DMS79 treated with DMSO at 0.1 percent for 48 hours (cell line): Measurements from ENCODE around the gene RAP1GAP.

Source experiments
- DNase-seq: peaks from one replicate; lab custom pipeline; 2025; lab: John Stamatoyannopoulos, UW

Gene RAP1GAP

DNA sequence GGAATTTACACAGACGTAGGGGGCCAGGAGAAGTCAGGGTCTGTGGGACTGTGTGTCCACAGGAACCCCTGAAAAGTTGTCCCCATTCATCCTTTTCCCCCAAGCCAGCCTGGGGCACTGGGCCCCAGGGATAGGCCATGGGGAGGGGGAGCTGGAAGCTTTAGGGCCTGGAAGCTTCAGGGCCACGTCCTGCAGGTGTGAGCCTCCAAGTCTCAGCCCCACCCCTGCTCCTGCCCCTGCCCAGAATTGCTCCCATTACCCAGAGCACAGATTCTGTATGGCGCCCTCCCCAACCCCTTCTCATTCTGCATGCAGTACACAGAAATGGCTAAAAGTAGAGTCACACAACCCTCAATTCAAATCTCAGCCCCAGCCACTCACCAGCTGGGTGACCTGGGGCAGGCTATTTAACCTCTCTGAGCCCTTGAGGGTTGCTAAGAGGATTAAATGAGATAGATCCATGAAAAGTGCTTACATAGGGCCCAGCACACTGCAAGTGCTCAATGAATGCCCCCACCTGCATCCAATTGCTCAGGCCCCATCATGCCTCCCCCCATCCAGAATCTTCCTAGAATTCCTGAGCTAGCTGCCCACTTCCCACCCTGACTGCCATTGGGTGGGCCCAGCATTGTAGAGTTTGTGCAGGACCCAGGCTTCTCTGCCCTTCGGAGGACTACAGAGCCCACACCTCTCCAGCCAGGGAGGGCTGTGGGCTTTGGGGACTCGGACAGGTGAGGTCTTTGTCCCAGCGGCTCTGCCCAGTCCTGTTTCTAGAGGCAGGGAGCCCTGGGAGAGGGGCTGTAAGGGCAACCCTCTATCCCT, 6.5 kb downstream of the RAP1GAP start:
- no peak for DNase-seq

DNA sequence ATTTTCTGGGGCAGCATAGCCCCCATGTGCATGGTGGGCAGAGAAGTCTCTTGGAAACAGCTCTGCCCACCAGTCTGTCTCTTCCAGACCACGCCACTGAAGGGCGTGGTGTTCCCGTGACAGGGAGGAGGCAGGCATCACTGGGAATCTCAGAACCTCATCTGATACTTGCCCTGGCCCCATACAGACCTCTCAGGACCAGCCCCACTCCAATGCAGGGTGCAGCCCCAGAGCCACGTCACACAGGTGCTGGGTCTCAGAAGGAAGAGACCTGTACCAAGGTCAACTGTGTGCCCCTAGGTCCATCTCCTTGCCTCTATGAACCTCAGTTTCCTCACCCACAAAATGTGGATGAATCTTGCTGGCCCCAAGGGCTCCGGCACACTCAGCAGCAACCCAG, 7.3 kb downstream of the RAP1GAP start:
- no peak for DNase-seq

DNA sequence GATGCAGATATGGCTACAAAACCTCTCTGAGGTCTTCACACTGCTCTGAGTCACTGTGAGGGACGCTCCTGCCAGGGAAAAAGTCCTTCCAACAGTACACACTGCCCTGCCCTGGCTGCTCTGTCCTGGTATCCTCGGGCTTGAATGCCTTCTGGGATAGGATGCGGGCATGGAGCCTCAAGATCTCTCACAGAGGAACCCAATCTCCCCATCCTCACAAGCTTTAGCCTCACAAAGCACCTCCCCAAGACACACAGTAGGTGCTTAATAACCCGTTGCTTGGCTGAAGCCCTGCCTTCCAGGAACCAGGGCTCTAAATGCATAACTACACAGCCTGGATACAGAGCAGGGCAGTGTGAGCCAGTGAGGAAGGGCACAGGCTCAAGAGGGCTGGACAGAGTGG, 9.2 kb downstream of the RAP1GAP start:
- DNase-seq = no peak

DNA sequence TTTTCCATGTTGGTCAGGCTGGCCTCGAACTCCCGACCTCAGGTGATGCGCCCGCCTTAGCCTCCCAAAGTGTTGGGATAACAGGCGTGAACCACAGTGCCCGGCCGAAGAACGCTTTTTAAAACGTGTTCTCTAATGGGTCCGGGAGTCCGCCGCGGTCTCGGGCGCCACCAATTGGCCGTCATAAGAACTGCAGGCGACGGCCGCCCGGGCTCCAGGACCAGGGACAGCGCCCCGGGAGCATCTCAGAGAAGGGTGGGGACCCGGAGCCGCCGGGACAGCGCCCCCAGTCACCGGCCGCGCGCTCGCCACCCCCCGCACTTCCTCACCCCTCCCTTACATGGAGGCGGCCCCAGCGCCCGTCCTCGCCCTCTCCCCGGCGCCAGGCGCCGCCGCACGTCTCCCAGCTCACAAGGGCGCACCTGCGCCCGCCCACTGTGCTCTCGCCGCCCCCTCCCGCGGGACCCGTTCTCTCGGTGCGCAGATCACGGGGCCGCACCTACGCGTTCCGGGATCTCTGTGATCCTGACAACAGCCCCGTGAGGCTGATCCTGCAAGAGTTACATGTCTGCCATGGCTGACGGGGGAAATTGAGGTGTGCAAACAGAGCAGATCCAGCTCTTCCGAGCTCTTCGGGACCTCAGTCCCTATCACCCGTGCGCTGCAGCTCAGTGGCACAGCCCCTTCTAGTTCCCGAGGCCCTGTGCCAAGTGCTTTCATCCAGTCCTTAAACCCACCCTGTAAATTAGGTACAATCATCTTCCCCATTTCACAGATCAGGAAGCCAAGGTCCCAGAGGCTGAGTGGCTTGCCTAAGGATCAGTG, 9.8 kb downstream of the RAP1GAP start:
- DNase-seq = peak; percentile 72

DNA sequence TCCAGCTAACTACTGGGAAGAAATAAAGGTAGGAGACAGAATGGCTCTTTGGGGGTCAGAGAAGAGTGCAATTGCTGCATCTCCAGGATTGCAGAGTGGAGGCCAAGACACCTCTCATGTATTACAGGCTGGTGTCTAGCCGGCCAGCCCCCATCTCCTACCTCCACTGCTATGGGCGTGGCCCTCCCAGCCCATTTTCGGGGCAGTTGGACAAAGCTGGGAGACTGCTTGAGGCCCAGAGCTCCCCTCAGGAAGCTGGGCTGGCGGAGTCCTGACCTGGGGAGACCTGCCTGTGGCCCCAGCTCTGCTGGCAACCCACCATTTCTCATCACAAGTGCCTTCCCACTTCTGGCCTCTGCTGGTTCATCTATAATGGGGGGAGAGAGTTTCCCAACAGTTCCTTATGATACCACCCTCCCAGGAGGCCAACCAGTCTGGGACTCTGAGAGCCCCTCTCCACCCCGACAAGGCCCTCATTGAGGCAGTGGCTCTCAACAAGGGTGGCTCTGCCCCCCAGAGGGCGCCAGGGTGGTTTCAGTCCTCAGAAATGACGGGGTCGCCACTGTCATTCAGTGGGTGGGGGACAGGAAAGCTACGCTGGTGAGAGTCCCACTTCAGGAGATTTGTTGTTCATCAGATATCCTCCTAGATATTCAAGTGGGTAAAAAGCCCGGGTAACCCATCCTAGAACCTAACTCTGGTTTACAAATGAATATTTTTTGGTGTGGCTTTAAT, 11.5 kb downstream of the RAP1GAP start:
- no peak for DNase-seq

DNA sequence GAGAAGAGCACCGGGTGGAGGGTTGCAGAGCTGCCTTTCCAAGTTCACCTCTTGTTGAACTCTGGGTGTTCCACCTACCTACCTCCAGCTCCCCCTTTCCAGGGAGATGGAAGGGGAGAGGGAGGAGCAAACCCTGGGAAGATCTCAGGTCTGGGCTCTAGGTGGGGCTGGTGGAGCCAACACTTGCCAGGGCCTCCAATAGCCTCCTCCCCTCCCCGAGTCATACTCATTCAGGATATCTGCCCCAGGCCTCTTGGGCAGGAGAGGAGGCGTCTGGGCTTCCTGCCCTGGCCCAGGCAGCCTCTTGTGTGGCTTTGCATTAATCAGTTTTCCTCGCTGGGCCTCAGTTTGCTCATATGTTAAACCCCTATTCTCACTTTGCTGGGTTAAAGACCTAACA, 13.4 kb downstream of the RAP1GAP start:
- DNase-seq = peak; percentile 15

DNA sequence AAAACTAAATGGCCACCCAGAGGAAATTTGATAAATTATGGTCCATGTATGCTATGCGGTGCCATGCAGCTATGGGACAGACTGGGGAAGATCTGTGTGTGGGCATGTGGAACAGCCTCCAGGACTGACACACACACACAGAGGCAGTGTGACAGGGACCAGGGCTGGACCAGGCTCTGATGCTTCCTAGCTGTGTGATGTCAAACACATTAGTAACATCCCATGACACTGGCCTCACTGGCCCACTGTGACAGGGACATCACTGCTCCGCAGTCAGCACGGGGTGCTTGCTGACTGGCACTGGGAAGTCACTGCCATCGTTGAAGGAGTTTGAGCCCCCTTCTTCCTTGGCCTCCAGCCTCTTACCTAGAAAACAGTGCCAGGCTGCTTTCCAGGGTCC, 13.9 kb downstream of the RAP1GAP start:
- no peak for DNase-seq

DNA sequence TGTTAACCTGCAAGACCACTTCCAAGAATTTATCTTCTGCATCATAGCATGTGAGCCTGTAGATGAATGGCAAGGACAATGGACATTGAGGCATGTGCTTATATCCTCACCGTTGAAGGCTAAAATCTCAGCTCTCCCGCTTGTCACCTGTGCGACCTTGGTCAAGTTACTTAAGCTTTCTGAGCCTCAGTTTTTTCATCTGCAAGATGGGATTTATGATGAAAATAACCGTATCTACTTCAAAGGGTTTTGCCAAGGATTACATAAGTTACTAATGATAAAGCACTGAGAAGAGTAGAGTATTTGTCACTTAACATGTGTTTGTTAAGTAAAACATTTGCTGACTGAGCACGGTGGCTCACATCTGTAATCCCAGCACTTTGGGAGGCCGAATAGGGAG, 14.9 kb downstream of the RAP1GAP start:
- no peak for DNase-seq

DNA sequence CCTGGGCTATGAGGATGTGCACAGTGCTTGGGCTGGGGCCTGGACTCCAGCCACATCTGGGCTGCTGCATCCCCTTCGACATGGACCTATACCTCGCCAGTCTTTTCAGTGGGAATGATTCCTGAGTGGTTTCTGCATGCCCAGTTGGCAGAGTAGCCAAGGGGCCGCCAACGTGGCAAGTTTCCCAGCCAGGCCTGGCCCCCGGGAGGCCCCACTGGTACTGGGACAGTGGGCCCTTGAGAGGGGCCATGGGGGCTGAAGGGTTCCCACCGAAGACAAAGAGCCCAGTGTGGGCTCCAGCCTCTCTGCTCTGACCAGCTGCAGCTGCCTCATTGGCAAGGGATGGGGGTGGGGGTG, 15.4 kb downstream of the RAP1GAP start:
- DNase-seq = no peak

DNA sequence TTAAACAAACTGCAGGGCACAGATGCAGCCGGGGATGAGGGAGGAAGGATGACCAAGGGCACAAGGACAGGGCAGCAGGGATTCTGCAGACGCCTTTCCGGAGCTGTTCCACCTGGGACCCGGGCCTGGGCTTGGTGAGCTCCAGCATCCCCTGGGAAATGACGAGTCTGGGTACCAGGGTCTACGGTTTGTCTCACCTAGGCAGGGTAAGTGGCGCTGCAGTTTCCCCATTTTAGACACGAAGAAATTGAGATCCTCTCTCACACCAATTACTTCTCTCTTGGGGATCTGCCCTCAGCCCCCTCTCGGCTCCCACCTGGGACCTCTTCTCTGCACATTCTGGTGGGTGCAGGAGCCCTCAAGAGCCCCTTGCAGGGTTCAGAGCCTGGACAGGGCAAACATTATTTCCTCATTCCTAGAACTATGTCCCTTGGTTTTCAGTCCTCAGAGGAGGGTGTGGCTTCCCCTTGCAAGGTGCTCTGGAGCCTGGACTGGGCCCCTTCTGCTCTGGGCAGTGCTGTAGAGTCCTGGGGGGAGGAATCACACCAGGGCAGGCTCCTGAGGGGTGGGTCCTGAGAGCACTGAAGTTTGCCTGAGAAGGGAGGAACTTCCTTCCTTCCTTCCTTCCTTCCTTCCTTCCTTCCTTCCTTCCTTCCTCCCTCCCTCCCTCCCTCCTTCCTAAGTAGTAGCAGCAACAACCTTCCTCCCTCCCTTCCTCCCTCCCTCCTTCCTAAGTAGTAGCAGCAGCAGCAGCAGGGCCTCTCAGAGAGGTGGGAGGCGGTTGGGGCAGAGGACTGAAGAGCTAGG, 16.0 kb downstream of the RAP1GAP start:
- no peak for DNase-seq

DNA sequence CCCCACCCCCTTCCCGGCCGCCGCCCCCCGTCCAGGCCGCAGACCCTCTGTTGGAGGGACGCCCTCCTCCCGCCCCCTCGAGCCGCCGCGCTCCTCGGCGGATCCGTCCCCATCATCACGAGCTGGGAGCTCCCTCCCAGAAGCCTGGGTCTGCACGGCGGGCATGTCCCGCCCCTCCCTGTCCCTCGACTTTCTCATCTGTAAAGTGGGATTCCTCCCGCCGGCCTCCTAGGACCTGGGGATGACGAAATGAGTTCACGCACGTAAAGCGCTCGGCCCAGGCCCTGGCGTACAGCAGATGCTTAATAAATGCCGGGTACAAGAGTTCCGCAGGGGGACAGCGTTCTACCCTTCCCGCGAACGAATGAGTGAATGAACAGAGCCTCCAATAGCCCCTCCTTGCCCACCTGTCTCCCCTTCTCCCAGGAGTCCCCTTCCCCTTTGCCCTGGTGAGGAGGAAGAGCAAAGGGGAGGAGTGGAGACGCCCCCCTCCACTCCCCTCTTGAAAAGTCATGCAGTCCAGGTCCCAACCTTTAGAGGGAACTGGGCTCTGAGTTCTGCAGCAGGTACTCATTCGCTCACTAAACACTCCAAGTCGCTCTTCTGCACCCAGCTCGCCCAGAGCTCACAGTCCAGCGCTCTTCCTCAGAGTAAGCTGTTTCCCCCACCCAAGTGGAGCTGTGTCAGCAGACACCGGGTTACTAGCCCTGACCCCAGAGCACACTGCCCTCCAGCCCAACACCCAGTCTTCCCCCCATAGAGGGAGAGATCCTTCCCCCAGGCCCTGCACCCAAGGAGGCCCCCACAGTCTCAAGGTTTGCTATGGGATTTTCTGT, 16.8 kb downstream of the RAP1GAP start:
- DNase-seq = no peak

DNA sequence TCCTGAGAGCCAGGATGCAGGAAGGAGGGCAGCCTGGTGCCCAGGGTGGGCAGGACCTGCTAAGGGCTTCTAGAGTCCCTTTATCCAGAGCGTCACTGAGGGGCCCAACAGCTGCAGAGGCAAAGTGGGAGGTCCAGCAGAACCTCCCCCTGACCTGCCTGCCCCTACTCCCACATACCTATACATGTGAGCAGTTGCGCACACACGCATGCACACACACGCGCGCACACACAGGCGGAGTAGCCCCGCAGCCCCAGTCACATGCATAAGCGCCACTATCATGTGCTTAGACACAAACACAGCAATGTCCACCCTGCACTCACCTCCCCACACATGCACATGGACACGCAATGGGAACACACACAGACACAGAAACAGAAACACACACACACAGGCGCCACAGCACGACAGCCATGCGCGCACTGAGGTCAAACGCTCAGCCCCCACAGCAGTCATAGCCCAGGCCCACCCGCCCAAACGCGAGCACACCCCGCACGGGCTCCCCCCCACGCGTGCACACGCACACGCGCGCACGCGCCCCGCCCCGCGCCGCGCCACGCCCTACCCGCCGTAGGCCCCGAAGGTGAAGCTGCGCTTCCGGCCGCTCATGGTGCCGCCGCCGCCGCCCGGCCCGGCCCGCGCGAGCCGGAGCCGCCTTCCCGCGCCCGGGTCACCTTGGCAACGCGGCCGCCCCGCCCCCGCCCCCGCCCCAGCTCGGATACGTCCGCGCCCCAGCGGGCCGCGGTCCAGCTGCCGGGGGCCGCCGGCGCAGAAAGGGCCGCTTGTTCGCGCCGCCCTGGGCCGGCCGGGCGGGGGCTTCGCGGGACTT, 17.7 kb downstream of the RAP1GAP start:
- DNase-seq = peak; percentile 14

DNA sequence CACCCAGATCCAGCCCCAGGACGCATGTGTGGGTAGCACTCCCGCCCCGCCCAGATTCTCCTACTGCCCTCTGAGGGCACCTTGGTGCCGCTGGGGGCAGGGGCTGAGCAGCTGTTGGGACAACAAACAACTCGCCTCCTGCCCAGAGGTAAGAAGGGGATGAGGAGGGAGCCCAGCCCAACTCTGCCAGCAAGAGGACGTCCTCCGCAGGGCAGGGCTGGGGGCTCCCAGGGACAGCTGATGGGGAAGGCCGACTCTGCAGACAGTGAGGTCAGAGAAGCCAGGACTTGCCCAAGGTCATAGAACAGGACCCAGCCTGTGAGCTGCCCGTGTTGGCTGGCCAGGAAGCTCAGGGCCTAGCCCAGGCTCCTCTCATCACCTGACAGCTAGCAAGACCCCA, 18.8 kb downstream of the RAP1GAP start:
- DNase-seq = no peak

DNA sequence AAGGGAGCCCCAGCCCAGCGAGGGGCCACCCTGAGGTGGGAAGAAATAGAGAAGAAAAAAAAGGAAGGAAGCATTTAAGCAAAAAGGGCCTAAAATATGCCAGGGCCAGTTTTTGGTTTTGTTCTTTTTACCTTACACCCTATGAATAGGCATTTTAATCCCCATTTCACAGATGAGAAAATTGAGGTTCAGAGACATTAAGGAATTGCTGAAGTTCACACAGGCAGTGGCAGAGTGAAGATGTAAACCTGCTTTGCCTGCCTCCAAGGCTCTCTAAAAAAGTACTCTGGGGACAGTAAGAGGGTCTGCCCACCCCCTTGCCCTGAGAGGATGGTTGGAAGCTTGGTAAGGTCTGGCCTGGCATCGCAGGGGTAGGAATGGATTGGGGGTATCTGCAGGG, 19.8 kb downstream of the RAP1GAP start:
- DNase-seq = no peak

DNA sequence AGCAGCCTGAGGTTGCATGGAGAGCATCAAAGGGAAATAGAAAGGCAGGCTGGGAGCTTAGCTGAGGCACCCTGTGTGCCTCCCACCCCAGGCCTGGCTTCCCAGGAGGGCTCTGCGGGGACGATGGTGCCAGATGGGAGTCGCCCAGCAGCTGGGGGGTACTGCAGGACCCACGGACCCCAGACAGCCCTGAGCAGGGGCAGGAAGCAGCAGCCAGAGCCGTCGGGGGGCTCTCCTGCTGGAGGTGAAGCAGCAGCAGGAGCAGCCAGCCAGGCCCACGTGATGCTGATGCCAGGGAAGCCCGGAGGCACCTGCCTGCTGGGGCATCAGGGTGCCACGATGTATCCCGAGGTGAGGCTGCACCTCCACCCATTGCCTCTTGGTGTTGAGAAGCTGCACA, 20.4 kb downstream of the RAP1GAP start:
- no peak for DNase-seq

DNA sequence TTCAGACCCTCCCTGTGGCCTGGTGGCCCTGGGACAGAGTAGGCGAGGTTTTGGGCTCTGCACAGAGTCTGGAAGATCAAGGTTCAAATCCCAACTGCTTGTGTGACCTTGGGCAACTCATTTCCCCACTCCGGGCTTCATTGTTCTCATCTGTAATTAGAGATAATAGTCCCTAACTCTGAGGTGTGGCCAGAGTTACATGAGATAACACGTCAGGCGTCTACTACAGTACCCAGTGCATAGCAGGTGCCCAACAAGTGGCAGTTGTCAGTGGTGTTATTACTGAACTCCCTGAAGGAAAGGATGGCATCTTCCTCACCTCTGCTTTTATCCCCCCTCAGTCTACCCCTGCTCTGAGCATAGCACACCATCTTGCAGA, 20.8 kb downstream of the RAP1GAP start:
- no peak for DNase-seq

DNA sequence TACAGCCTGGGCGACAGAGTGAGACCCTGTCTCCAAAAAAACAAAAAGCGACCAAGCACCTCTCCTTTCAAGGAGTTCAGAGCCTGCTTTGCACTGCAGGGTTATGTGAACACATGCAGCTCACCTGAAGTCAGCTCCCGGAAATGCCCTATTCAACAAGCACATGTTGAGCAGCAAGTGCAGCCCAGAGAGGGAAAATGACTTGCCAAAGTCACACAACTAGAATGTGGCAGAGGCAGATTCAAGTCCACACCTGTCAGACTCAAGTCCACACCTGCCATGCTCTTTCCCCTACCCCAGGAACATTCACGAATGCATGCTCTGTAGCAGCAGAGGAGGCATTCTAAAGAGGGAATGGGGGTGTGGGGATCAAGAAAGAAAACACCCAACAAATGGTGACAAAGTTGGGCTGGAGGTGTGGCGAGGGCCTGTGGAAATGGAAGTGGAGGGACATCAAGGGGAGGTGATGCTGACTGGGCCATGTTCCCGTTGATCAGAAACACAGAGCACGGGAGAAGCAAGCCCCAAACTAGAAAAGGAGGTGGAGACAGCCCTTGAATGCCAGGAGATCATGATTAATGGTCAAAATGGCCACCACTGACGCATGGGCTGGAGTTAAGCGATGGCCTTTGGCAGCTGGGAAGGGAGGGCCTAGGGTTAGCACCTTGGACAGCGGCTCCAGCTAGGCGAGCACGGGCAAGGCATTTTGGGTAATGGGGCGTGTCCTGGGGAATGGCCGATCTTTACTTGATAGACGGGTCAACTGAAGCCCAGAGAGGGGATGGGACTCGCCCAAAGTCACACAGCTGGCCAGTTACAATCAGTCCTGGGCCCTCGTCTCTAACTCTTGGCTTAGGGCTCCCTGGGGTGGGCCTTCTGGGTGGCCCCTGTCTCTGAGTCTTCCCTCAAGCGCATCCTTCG, 21.5 kb downstream of the RAP1GAP start:
- no peak for DNase-seq

DNA sequence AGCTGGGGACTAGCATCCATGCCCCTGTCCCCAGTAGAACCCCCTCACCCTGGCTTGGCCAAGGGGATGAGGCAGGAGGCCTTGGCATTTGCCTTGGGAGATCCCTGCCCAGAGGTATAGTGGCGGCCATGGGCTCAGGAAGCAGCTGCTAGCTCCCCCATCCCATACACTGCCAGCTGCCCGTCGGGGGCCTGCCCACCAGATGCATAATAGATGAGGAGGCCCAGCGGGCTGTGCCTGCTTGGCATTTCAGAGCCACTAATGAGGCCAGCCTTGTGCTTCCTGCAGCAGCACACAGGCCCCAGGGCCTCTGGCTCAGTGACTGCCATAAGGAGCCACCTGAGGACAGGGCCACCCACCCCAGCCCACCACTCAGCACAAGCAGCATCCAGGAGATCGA, 23.6 kb downstream of the RAP1GAP start:
- DNase-seq = no peak

DNA sequence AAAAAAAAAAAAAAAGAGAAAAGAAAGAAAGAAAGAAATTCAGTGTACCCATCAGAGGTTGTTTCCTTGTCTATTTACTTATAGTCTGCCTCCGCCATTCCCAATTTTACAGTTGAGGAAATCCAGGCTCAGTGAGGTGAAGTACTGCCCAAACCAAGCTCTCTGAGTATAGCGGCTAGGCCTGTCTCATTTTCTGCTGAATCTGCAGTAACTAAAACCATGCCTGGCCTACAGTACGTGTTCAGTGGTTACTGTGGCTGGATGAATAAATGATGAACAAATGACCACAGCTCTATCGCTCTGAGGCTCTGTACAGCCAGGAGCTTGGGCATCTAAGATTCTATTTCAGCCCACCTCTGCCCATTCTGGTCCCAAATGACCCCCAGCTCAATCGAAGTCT, 24.3 kb downstream of the RAP1GAP start:
- DNase-seq = no peak
